ENCODE data around the gene DYNC2I2. TPM values are rescaled to one million over a fixed set of nuclear protein-coding genes. Genes with fewer than 3 reads are reported as not detected.
A peak's percentile ranks its signal among the peaks of the same experiment; 100 is the strongest.
"Not testable (repeated sequence)": the region's sequence is repeated elsewhere in the genome, so short reads cannot be mapped to it uniquely, and the experiment has no call there.

The DYNC2I2 gene
- total RNA-seq, 1 donor from 2014 or later = 49.9 TPM

GRCh38 chr9:128683340-128684064, 26.9 kb upstream of the DYNC2I2 start:
- no peak for TF ChIP-seq CTCF (IDR thresholded peaks at IDR 0.05)
- DNase-seq (ENCODE audit: low spot score in 2 of 2) = peak in 1 of 2 donors; percentile 73
- peak overlapping the region; percentile 41 to 51 for H3K27ac ChIP-seq
- H3K36me3 ChIP-seq = no peaks in the 10 kb centered on the region
- peak overlapping the region; percentile 56 to 65 for H3K4me3 ChIP-seq
- intact Hi-C loops (cut with DNase I) = no loop called here
- H3K27me3 ChIP-seq = no peaks in the 10 kb centered on the region
- H3K9me3 ChIP-seq = no peaks in the 10 kb centered on the region
- H3K4me1 ChIP-seq = peaks cover 3 to 11% of the 10 kb centered on the region in 2 donors

GRCh38 chr9:128677794-128678193, 21.1 kb upstream of the DYNC2I2 start:
- H3K9me3 ChIP-seq = no peaks in the 10 kb centered on the region
- intact Hi-C loops (cut with DNase I) = no loop called here
- H3K4me3 ChIP-seq = no peak overlapping the region
- no peaks in the 10 kb centered on the region for H3K4me1 ChIP-seq
- TF ChIP-seq CTCF (IDR thresholded peaks at IDR 0.05) = no peak
- H3K27me3 ChIP-seq = no peaks in the 10 kb centered on the region
- H3K27ac ChIP-seq = no peak overlapping the region
- no peaks in the 10 kb centered on the region for H3K36me3 ChIP-seq
- no peak for DNase-seq (ENCODE audit: low spot score in 2 of 2)

- H3K27me3 ChIP-seq = no peaks in the 10 kb centered on the region
- no peak for DNase-seq (ENCODE audit: low spot score in 2 of 2)
- no peak for TF ChIP-seq CTCF (IDR thresholded peaks at IDR 0.05)
- no peak overlapping the region for H3K27ac ChIP-seq
- no peaks in the 10 kb centered on the region for H3K4me1 ChIP-seq
- no peaks in the 10 kb centered on the region for H3K36me3 ChIP-seq
- H3K9me3 ChIP-seq = no peaks in the 10 kb centered on the region
- no peak overlapping the region for H3K4me3 ChIP-seq
- intact Hi-C loops (cut with DNase I) = no loop called here
Observed at GRCh38 chr9:128675382-128675781, 18.7 kb upstream of the DYNC2I2 start.

- Histone ChIP-seq H3K27me3 (no peaks in the 10 kb centered on the region), H3K27ac (no peak overlapping the region), H3K4me1 (no peaks in the 10 kb centered on the region), H3K4me3 (no peak overlapping the region), H3K9me3 (no peaks in the 10 kb centered on the region), H3K36me3 (no peaks in the 10 kb centered on the region)
- no peak for TF ChIP-seq CTCF (IDR thresholded peaks at IDR 0.05)
- no peak for DNase-seq (ENCODE audit: low spot score in 2 of 2)
- intact Hi-C loops (cut with DNase I) = no loop called here
Observed at GRCh38 chr9:128669786-128670185, 13.1 kb upstream of the DYNC2I2 start.

GRCh38 chr9:128666481-128666941, 9.9 kb upstream of the DYNC2I2 start:
- DNase-seq (ENCODE audit: low spot score in 2 of 2) = not testable (repeated sequence)

GRCh38 chr9:128657796-128658195, 1.1 kb upstream of the DYNC2I2 start:
- intact Hi-C loops (cut with DNase I) = loop anchor here (2.0 kb wide), 1 partner anchor 105 kb away; the partner anchor contains the start of gene SPTAN1
- no peaks in the 10 kb centered on the region for H3K27me3 ChIP-seq
- no peaks in the 10 kb centered on the region for H3K36me3 ChIP-seq
- no peak for DNase-seq (ENCODE audit: low spot score in 2 of 2)
- no peak overlapping the region for H3K27ac ChIP-seq
- no peak overlapping the region for H3K4me3 ChIP-seq
- H3K4me1 ChIP-seq = peaks cover 0 to 4% of the 10 kb centered on the region in 2 donors
- no peaks in the 10 kb centered on the region for H3K9me3 ChIP-seq
- TF ChIP-seq CTCF (IDR thresholded peaks at IDR 0.05) = no peak

More at GRCh38 chr9:128666481-128666941, 9.9 kb upstream of the DYNC2I2 start:
- H3K9me3 ChIP-seq; H3K27ac ChIP-seq; intact Hi-C loops (cut with DNase I); H3K4me3 ChIP-seq; H3K4me1 ChIP-seq; H3K27me3 ChIP-seq; H3K36me3 ChIP-seq: not testable (repeated sequence)
